GM21381 (cell line): Measurements from ENCODE around the gene ZBTB47.

Experiments used
- ATAC-seq: cut with Tn5 transposase; IDR thresholded peaks from one replicate; pipeline ENCODE4 v1.9.1; 2021; ENCODE audit warnings: mild to moderate bottlenecking, moderate library complexity; ENCODE audit not compliant: unreplicated experiment

ZBTB47 gene

GRCh38 chr3:42664438-42664803 lies 10.9 kb downstream of the ZBTB47 start:
- ATAC-seq, result no peak

DNA sequence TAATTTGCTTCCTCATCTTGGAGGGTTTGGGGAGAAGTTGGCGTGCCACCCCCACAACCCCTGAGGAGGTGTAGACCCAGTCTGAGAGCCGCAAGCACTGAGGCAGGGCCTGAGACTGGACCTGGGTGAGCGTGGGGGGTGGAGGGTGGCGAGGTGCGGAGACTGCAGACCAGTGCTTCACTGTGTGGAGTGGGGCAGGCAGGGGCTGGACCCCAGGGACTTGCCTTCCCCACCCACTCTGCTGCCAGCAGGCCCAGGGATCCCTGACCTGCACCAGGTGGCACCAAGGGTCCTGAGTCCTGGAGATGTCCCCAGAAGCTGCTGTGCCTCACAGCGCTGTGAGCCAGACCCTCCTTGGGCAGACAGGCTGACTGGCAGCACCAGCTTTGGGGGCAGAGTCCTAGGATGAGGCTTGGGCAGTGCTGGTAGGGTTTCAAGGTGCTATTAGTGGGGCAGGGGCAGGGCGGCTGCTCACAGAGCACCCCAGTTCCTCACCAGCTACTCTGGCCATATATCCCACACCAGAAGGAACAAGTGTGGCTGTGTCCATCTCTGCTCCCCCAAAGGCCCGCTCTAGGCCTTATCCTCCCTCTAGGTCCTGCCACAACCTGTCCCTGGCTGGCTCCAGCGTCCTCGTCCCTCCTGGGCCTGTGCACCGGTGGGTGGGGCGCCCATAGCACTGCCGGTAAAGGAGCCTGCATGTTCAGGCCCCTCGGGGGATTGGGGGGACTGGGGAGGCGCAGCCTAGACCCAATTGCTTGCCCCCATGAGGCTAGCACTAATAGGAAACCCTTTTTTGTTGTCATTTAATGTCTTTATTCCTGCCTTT lies 11.8 kb downstream of the ZBTB47 start:
- ATAC-seq, result no peak

DNA sequence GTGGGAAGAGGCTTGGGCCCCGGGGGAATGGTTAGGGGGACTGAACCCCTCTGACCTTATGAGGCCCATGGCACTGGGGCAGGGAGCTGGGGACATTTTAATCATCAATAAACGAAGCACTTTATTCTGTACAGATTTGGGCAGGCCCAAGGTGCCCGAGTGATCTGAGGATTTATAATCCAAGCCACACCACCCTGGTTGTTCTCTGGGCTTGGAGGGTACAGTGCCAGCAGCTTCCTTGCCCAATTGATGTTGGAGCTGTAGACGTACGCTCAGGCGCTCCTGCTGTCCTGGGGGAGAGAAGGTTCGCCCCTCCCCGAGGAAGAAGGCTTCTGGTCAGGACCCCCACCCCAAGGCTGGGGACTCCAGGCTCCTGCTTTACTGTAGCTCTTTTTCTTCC lies 12.5 kb downstream of the ZBTB47 start:
- no peak for ATAC-seq

DNA sequence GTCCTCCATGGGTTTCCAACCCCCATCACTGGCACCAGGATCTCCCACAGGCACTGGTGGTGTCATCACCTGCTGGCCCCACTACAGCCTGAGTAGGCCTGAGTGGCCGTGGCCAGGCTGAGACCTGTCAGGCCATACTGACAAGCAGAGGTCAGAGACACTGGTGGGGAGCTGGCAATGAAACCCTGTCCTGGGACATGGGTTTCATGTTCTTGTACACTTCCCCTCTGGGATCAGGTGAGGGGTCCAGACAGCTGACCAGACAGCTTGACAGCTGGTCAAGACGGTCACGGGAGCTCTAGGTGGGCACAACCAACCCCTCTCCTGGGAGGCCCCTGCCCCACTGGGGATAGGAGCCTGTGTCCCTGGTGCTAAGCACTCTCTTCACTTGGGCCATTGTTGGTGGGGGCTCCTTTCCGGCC lies 13.1 kb downstream of the ZBTB47 start:
- no peak for ATAC-seq

DNA sequence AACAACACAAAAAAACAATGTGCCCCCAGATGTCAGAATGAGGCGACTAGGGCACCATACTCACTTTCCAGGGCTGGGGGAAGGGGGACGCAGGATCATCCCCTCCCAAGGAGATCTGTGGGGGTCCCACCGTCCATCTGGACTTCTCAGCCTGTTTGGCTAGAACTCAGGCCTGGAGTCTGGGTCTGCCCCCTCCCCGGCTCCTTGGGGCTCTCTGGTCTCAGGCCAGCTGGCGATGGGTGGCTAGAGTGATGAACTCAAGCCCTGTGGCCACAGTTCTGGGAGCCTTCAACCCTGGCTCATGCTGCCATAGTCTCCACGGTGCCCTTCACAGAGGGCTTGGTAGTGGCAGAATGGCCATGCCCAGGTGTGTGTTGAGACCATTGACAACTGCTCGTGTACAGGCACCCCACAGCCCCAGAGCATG lies 13.6 kb downstream of the ZBTB47 start:
- ATAC-seq, result no peak

- ATAC-seq, result no peak
These were observed 14.3 kb downstream of the ZBTB47 start for GRCh38 chr3:42667523-42668412.

- ATAC-seq, result no peak
These were observed 14.9 kb downstream of the ZBTB47 start for GRCh38 chr3:42668413-42668760.

DNA sequence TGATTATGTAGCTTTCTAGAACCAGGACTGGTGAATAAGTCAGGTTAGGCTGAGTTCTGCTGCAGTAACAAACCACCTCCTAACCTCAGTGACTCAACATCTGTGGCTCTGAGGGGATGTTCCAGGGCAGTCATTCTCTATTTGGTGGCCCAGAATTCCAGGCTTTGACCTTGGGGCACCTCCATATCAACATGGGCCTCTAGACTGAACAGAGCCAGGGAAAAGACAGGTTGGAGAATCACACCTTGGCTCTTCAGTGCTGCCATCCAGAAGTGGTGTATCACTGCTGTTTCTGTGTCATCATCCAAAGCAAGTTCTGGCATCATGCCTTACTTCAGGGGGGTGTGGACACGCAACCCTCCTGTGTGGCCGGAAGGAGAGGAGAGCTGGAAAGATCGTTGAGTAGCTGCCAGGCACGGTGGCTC lies 15.3 kb downstream of the ZBTB47 start:
- ATAC-seq, result no peak

DNA sequence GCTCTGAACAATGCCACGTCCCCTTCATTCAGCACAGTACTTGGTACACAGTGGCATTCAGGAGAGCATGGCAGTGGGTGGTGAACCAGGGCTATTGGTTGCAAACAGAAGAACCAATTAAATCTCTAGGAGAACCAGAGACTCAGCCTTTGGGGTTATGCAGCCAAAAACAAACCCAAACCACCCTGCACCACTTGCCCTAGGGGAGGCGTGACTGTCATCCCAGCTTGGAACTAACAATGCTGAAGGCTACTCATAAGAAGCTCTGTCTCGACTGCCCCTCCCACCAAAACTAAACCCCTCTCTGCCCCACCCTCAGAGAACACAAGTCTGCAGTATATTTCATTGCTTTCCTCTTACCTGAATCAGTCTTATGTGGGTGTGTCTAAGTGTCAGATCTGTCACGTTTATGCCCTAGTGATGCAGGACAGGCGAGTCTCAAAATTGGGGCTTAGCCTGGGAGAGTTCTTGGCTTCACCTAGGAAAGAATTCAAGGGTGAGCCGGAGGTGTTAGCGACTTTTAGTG lies 16.6 kb downstream of the ZBTB47 start:
- no peak for ATAC-seq

- ATAC-seq, result no peak
These were observed 17.2 kb downstream of the ZBTB47 start for GRCh38 chr3:42670670-42671069.

DNA sequence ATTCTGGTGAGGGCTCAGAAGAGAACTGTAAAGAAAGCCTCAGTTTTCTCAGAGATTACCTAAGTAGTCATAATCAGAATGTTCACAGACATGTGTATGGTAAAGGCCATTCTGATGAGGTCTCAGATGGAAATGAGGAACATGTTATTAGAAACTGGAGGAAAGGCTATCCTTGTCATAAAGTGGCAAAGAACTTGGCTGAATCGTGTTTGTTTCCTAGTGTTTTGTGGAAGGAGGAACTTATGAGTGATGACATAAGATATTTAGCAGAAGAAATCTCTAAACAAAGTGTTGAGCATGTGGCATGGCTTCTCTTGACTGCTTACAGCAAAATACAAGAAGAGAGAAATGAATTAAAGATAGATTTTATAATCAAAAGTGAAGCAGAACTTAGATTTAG lies 19.0 kb downstream of the ZBTB47 start:
- no peak for ATAC-seq

- no peak for ATAC-seq
These were observed 19.6 kb downstream of the ZBTB47 start for GRCh38 chr3:42673082-42673481.

DNA sequence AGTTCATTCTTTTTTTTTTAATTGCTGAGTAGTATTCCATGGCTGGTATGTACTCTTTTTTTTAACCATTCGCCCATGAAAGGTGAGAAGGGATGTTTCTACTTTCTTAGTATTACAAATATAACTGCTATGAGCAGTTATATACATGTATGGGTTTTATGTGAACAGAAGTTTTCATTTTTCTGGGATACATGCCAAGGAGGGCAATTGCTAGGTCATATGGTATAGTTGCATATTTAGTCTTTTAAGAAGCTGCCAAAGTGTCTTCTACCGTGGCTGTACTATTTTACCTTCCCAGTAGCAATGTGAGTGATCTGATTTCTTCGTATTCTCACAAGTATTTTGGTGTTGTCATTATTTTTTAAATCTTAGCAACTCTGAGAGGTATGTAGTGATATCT lies 20.6 kb downstream of the ZBTB47 start:
- ATAC-seq, result no peak

DNA sequence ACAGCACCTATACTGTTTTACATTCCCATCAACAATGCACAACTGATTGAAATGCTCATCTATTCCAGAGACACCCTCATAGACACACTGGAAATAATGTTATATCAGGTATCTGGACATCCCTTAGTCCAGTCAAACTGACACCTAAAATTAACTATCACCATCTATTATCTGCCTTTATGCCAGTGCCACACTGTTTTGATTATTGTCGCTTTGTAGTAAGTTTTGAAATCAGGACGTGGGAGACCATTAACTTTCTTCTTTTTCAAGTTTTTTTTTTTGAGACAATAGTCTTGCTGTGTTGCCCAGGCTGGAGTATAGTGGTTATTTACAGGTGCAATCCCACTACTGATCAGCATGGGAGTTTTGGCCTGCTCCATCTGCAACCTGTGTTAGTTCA lies 22.4 kb downstream of the ZBTB47 start:
- ATAC-seq, result no peak

DNA sequence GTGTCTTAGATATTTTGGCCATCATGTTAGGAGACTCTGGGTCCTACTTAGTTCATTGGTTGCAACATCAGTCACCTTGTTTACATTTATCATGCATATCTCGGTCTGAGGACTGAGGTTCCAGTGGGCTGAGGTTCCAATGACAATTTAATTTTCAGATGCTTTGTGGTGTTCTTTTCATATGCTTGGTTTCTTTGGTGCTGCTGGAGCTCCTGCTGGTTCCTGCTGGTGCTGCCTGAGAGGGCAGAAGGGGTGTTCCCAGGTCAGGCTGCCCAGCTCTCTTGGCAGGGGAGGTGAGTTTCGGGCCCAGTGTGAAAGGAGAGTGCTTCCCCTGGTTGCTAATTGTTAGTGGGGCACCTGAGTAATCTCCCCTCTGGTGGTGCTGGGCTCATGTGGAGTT lies 24.9 kb downstream of the ZBTB47 start:
- no peak for ATAC-seq

DNA sequence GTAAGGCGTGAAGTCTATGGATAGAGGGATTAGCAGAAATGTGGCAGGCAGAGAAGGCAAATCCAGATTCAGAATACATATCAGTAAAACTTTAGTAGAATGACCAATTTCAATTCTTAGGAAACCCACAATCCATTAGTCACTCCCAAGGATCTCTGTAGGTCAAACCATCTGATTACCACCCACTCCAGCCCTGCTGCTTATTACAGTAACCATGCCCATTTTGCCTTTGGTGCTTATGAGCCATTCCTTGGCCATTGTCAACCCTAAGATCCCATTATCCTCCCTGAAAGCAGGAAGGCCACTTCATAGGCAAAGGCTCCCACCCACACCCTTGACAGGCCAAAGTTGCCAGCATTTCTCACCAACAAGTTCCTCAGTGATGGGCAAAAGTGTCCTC lies 26.8 kb downstream of the ZBTB47 start:
- no peak for ATAC-seq

DNA sequence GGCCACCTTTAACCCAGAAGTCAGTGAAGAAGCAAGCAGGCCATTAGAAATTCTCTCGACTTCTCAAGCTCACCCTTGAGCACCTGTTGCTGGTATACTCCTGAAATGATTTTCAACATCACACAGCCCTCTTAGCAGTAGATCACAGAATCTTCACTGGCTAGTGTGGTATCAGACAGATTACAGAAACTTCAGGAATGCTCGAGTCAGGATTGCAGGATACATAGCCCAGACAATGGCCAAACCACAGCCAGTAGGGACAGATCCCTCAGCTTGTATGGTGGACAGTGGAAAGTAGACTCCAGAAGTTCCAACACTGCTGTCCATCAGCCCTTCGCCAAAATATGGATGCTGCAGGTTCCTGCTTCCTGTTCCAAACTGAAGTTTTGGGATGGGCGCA lies 27.3 kb downstream of the ZBTB47 start:
- no peak for ATAC-seq

DNA sequence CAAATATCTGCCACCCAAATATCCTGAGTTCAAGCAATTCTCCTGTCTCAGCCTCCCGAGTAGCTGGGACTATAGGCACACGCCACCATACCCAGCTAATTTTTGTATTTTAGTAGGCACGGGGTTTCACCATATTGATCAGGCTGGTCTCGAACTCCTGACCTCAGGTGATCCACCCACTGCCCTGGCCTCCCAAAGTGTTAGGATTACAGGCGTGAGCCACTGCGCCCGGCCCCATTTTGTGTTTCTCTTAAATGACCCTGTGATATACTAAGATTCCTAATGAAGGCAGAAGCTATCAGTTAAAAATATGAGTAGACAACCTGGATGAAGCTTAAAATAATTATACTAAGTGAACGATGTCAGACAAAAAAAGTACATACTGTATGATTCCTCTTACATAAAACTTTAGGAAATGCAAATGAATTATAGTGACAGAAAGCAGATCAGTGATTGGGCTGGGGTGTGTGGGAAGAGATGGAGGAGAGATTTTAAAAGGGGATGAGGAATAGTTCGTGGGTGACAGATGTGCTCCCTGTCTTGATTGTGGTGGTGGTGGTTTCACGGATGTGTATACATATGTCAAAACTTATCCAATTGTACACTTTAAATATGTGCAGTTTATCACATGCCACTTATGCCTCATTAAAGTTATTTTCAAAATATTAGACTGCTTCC lies 28.0 kb downstream of the ZBTB47 start:
- no peak for ATAC-seq

DNA sequence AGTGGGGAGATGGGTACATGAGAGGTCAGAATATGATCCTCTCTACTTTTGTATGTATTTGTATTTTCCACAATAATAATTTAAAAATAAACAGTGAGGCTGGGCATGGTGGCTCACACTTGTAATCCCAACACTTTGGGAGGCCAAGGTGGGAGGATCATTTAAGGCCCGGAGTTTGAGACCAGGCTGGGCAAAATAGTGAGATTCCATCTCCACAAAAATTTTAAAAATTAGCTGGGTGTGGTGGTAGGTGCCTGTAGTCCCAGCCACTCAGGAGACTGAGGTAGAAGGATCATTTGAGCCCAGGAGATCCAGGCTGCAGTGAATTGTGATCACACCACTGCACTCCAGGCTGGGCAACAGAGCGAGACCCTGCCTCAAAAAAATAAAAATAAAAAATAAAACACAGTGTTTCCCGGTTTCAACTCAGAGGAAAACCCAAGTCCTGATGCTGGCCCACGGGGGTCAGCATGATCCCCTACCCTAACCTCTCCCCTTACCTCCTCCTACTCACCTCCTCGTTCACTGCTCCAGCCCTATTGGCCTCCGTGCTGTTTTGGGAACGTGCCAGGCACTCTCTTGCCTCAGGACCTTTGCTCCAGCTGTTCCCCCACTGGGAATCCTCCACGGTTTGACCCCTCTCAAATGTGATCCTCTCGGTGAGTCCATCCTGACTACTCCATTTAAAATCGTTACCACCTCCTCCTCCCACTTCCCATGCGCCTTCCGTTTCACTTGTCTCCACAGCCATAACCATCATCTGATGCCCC lies 29.0 kb downstream of the ZBTB47 start:
- ATAC-seq, result no peak

DNA sequence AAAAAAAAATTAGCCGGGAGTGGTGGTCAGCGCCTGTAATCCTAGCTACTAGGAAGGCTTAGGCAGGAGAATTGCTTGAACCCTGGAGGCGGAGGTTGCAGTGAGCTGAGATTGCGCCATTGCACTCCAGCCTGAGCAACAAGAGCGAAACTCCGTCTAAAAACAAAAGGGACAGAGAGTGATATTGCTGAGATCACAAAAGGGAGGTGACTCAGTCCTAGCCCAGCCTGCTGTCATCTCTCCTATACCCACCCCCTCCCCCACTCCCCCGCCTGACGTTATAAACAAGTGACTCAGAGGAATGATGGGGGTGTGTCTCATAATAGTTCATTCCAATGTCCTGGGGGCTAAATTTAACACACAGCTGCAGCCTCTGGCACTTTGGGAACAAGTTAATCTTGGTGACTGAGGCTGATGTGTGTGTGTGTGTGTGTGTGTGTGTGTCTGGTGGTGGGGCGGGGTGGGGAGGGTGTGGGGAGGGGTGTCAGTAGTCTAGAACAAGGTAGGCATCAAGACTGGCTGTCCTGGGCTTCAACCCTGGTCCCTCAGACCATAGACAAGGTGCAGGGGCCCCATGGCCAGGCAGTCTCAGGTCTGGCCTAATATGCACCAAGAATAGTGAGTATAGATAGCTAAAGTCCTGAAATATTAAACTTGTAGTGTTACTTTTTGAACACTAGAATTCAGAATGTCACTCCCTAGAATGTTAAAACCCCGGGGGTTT lies 30.5 kb downstream of the ZBTB47 start:
- no peak for ATAC-seq
